Measurements from ENCODE around the gene TAP2.
A peak's percentile ranks its signal among the peaks of the same experiment; 100 is the strongest.

TAP2 gene

DNA sequence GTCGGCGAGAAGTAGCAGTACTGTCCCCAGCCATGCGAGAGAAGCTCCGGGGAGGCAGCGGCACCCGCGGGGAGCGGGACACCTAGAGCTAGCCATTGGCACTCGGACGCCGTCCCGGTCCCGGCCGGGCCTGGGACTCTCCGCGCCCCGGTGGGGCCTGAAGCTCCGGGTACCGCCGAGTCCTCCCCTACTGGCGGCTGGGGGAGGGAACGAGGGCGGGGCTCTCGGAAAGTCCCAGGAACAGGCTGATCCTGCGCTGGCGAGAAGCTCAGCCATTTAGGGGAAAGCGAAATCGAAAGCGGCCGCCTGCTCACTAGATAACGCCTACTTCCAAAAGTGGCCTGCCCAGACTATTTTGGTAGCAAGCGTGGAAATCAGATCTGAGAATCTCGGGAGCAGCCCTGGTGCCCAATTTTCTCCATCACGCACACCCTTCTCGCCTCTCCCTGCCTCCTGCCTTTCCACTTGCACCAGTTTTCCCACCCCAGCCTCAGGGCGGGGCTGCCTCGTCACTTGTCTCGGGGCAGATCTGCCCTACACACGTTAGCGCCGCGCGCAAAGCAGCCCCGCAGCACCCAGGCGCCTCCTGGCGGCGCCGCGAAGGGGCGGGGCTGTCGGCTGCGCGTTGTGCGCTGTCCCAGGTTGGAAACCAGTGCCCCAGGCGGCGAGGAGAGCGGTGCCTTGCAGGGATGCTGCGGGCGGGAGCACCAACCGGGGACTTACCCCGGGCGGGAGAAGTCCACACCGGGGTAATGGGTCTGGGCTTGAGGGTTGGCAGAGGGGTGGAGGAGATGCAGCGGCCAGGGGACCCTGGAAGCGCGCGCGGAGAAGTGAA is 15.2 kb upstream of the TAP2 start, which contains the start of the genes PSMB9 and TAP1:
TSS of gene PSMB9 (plus strand) at position 652 of the 835 bp plus-strand sequence. CDS start at position 690, 38 bp downstream.
TSS of gene TAP1 (minus strand) at position 164 of the 835 bp plus-strand sequence. CDS start at position 96, 68 bp downstream.
- peak; percentile 80 for DNase-seq

GRCh38 chr6:32852844-32853540 is 14.5 kb upstream of the TAP2 start:
- DNase-seq, result no peak

DNA sequence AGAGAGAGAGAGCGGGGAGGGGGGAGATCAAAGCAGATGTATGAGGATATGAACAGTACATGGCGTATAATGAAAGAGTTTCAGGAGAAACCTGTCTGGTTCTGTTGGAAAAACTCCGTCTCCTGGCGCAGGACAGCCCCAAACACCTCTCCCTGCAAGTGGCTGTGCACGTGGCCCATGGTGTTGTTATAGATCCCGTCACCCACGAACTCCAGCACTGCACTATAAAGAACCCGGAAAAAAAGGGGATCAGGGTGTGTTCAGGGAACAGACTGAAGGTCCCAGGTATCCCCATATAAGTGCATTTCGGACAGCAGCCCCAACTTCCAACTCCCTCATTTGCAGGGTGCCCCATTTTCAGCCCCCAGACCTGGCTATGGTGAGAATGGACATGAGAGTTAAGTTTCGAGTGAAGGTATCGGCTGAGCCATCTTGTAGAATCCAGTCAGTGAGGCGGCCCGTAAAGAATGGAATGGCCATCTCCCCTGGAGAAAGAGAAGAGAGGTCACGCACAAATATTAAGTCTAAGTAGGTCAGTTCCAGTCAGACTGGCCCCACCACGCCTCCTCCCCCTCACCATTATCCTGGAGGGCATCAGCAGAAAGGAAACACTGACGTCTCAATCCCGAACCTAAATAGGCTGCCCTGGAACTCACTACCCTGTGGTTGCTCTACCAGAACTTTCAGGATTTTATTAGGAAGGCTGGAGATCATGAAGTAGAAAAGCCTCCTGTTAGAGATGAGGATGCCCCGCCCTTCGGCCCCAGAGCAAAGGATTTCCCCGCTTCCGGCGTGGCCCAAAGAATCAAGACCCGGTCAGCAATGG is 13.7 kb upstream of the TAP2 start:
- DNase-seq, result no peak

- no peak for DNase-seq
Measured at GRCh38 chr6:32851025-32851424, 12.5 kb upstream of the TAP2 start.

- DNase-seq, result no peak
Measured at GRCh38 chr6:32849126-32849525, 10.6 kb upstream of the TAP2 start.

DNA sequence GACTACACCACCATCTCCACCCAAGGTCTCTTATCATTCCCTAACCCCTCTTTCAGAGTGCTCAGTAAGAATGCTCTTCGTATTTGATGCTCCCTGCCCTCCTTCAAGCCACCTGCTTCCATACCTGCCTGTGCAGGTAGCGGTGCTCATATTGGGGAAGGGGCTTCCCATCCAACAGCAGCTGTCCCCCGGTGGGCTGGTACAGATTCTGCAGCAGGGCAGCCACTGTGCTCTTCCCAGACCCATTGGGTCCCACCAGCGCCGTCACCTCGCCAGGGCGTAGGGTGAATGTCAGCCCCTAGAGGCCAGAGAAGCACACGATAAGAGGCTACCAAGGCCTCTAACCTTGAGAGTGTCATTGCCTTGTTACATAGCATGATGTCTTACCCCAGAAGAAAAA is 9.3 kb upstream of the TAP2 start:
- DNase-seq, result no peak

GRCh38 chr6:32847004-32847403 is 8.5 kb upstream of the TAP2 start:
- DNase-seq, result no peak

DNA sequence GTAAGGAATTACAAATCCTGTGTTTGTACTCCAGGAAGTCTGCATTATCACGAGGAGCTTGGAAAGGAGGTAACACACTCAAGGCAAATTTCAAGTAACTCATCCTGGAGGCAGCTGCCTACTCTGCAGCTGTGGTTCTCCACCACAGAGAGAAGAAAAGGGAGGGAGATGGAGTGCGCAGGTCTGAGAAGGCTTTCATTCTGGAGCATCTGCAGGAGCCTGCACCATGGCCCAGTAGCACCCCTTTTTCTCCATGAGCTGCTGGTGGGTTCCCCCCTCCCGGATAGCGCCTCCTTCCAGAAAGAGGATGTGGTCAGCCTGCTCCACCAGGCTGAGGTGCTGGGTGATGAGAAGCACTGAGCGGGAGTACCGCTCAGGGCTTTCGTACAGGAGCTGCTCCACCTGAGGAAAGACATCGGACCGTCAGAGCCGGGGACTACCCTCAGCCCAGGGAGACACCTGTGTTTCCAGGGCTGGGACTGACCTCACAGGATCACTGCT is 6.9 kb upstream of the TAP2 start:
- no peak for DNase-seq

DNA sequence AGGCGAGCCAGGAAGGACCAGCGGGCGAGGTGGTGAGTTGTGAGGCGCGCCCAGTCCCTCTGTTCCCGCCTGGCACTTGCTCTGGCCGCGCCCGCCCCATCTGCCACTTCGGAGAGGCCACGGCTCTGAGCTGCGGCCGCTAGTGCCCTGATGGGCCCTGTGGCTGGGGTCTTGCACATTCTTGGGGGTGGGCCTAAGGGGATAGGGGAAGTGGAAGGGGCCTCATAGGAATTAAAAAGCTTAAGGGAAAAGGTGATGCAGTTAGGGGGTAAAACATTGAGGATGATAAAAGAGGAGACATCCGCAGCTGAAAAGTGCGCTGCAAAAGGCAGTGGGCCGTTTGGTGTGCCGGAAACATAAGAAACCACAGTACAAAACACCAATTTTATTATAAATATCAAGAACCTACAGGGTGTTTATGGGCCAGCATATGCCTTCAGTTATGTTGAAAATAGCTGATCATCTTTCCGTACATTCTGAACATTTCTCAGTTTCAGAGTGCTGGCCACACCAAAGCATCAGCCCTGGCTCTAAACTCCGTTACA is 6.4 kb upstream of the TAP2 start:
- no peak for DNase-seq

DNA sequence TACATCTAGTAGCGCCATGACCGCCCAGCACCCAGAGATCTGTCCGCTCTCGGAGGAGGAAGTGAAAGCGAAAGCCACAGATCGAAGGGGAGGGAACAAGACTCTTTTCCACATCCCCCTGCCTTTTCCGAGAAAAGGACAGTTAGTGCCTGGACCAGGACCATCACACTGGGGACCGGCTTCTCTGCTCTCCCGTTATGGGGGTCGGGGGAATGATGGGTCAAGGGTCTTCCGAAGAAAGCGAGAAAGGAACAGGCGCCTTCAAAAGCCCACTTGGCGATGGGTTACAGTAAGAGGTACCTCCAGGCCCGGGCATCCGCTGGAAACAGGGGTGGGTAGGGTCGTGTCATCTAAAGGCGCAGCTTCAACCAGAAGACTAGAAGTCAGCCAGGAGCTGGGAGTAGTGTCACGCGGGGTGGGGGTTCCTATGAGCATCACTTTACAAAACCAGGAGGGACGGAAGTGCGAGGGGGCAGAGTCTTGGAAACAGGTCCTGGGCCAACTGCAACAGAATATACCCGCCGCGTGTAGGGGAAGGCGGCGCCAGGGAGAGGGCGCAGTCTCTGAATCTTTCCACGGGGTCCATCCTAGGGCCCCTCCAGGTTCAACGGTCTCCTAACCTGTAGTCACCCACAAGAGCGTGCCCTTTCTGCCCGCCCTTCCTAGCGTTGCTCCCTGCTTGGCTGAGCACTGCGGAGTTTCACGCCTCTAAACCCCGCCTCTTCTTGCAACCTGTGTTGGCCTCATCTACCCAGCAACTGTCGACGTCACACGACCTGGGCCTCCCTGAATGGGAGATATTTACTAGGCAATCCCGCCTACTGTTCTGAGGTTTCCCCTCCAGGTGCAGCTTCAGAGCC is 5.7 kb upstream of the TAP2 start, which contains the start of gene PSMB8:
TSS of gene PSMB8 (minus strand) at position 69 of the 860 bp plus-strand sequence. CDS start at position 18, 51 bp downstream.
- DNase-seq, result peak; percentile 86

GRCh38 chr6:32843331-32843978 is 4.9 kb upstream of the TAP2 start:
- DNase-seq, result no peak

GRCh38 chr6:32842690-32843089 is 4.2 kb upstream of the TAP2 start:
- no peak for DNase-seq

DNA sequence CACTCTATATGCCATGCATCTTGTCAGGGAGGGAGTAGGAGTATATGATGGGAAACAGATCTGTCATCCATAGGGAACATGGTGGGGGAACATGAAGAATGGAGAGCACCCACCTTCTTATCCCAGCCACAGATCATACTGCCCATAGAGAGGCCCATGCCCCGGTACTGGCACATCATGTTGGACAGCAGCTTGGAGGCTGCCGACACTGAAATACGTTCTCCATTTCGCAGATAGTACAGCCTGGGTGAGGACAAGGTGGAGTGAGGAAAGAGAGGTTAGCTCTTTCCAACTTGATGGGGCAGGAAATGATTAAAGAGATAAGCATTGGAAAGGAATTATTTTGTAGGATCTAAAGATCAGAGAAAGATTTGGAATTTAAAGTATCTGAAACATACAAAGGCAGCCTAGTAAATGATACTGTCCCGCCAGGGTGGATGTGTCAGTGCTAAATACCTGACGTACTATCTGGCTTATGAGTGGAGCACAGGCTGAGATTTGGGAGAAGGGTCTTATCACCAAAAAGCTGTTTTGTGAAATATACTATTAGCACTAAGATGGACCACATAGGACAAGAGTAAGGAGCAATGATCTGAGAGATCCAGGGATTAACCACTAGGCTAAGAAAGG is 3.6 kb upstream of the TAP2 start:
- DNase-seq, result no peak

- DNase-seq, result no peak
Measured at GRCh38 chr6:32840604-32841246, 2.2 kb upstream of the TAP2 start.

- no peak for DNase-seq
Measured at GRCh38 chr6:32839356-32839755, 817 bp upstream of the TAP2 start.

DNA sequence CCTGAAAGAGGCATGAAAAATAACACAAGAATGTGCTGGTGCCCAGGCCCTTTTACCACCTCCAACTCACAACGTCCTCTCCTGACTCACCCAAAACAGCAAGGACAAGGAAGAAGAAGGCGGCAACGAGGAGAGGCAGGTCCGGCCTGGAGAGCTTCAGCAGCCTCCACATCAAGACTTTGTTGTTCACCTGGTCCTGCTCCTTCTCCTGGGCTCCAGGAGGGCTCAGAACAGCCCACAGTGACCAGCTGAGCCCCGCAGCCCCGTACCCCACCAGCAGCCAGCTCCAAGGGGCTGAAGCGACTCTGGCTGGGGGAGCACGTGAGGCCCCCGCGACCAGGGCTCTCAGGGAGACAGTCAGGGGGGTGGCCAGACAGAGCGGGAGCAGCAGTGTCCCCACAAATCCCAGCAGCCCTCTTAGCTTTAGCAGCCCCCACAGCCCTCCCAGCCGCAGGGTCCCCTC is 857 bp downstream of the TAP2 start:
- DNase-seq, result no peak

DNA sequence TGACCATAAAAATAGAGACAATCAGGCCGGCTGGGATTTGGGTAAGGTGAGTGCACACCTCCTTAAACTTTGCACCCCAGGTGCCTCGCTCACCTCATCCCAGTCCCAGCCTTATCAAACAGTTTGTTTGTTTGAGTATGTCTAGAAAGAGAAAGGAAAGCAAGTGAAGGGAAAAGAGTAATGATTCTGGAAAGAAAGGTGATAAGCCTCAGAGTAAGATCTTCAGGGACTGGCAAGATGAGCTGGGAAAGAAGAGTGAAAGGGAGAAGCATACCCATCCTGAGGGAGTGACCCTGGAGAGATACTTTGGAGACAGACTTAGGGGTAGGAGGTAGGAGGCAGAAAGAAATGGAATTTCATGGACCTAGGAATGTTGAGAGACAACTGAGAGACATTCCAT is 1.7 kb downstream of the TAP2 start:
- DNase-seq, result no peak

DNA sequence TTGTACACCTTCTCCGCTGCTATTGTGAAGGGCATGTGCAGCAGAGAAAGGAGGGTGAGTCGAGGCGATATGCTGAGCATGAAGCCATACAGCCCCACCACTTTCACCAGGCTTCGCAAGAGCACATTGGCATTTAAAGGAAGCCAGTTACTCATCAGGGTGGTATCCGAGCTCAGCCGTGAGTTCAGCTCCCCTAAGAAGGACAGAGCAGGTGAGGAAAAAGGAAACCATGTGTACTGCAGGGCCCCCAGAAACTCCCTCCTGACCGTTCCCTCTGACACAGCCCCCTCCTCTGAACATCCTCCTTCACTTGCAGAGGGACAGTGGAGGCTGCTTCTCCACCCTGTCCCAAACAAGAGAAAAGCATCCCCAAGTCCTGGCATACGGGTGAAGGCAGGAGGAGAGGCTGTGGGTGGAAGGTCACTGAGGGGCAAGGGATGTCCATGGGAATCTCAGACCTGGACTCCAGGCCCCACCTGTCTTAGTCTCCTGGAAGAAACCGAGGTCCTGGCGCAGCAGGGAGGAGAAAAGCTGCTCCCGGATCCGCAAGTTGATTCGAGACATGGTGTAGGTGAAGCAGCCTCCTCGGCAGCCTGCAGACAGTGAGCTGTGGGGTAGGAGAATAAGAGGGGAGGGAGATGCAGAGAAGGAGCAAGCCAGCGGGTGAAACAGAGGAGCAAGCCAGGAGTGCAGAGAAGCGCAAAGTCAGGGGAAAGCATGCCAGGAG is 3.2 kb downstream of the TAP2 start:
- no peak for DNase-seq

GRCh38 chr6:32833664-32834063 is 4.9 kb downstream of the TAP2 start:
- DNase-seq, result no peak
